ENCODE results near the gene TGM3. TPM values are rescaled to one million over a fixed set of nuclear protein-coding genes. Genes with fewer than 3 reads are reported as not detected.

The TGM3 gene
- total and polyA plus RNA-seq, 10 of the 15 experiments (the other 5 are each of a cell fraction or from before 2014, with no cell fraction given) = not detected

GRCh38 chr20:2295886-2296515 lies at the start of gene TGM3 (continued):
- no peak for TF ChIP-seq E2F8 (IDR thresholded peaks at IDR 0.05; ENCODE audit: low read depth, partially characterized antibody)
- TF ChIP-seq LARP7 (IDR thresholded peaks at IDR 0.05) = no peak
- no peak for TF ChIP-seq BACH1 (IDR thresholded peaks at IDR 0.05; ENCODE audit: borderline replicate concordance)
- no peak for TF ChIP-seq NR2C1 (IDR thresholded peaks at IDR 0.05)

GRCh38 chr20:2246069-2246491 lies 49.7 kb upstream of the TGM3 start:
- DNase-seq (ENCODE audit: low read depth, low spot score) (no peak), FAIRE-seq (no peak), ATAC-seq (no peak)
- WGBS (ENCODE audit: insufficient coverage, insufficient replicate concordance, low lambda C conversion rate, missing lambda C conversion rate) = 1% methylated on average over 3 of the region's 3 CpGs
- Histone ChIP-seq H3K27me3 (replicated peaks in 1 of 2; ENCODE audit: control insufficient read depth in 2 of 2, insufficient read depth in 2 of 2, low read length in 1 of 2) (peaks cover 0 to 6% of the 10 kb centered on the region in 2 experiments; a peak in 2 of 4 replicates), H3K4me3 (no peak overlapping the region), H3K36me3 (ENCODE audit: control insufficient read depth in 2 of 2, insufficient read depth in 2 of 2, low read length in 1 of 2) (no peaks in the 10 kb centered on the region), H2AFZ (ENCODE audit: control insufficient read depth, low read depth, low read length) (no peak overlapping the region), H4K20me1 (ENCODE audit: control insufficient read depth, insufficient read depth) (no peaks in the 10 kb centered on the region), H3K9ac (ENCODE audit: control insufficient read depth, insufficient read depth, low read length) (no peak overlapping the region), H3K4me1 (ENCODE audit: control insufficient read depth, insufficient read depth, low read length) (no peaks in the 10 kb centered on the region), H3K9me3 (replicated peaks; ENCODE audit: control insufficient read depth, insufficient read depth, low read length) (no peaks in the 10 kb centered on the region), H3K79me2 (ENCODE audit: control insufficient read depth, insufficient read depth, low read length) (no peaks in the 10 kb centered on the region), H3K27ac (ENCODE audit: control insufficient read depth, insufficient read depth) (no peak overlapping the region), H3K4me2 (ENCODE audit: control insufficient read depth, insufficient read depth) (no peak overlapping the region)
- intact Hi-C loops (cut with micrococcal nuclease; ENCODE audit: unreplicated experiment) (no loop called here), in situ Hi-C loops (cut with MboI) (no loop called here)
- RAD21 ChIA-PET (ENCODE audit: unreplicated experiment) = no interaction called here
- BruUV-seq (replicated peaks) = no TSS peak
- POLR2A ChIA-PET = no interaction called here
- SMC1A ChIA-PET (ENCODE audit: uncharacterized antibody, unreplicated experiment) = no interaction called here
- CTCF ChIA-PET = no interaction called here
- TF ChIP-seq USF1 (IDR thresholded peaks at IDR 0.05; ENCODE audit: borderline replicate concordance, extremely low read length, insufficient read depth, low read depth, low read length) (no peak), ZBTB11 (CRISPR knock-in tag; IDR thresholded peaks at IDR 0.05) (no peak), E4F1 (IDR thresholded peaks at IDR 0.05; ENCODE audit: borderline replicate concordance, partially characterized antibody) (no peak), TCF3 (IDR thresholded peaks at IDR 0.05; ENCODE audit: borderline replicate concordance, insufficient read depth, low read depth, low read length) (no peak), SKIL (IDR thresholded peaks at IDR 0.05; ENCODE audit: low read depth, poor library complexity, severe bottlenecking) (no peak)

Data from GM12878 (cell line).